ENCODE data around the gene KRTAP10-2. TPM values are rescaled to one million over a fixed set of nuclear protein-coding genes. Genes with fewer than 3 reads are reported as not detected.

Gene KRTAP10-2
- total and polyA plus RNA-seq, 2 of the 4 experiments (the other 2 are of a cell fraction): not detected

- TF ChIP-seq CHD1 (IDR thresholded peaks at IDR 0.05; ENCODE audit: low read depth, low read length) (no peak), NFE2L2 (IDR thresholded peaks at IDR 0.05; ENCODE audit: low read depth, low read length) (no peak), RCOR1 (IDR thresholded peaks at IDR 0.05; ENCODE audit: insufficient replicate concordance, low read length) (no peak), CTCF (conservative IDR thresholded peaks at IDR 0.05; ENCODE audit: low read depth, low read length) (no peak)
Measured at GRCh38 chr21:44511219-44511937, 39.9 kb downstream of the KRTAP10-2 start (continued).

All from IMR-90 (cell line).